Hepatocyte (in vitro differentiated cells): ENCODE data around the gene CLIC4.

Experiments used
- CTCF ChIP-seq: fragments of 200-600 bp; sonication (generic); IDR thresholded peaks from 2 replicates; pipeline ENCODE4 v1.5.1; 2016; ENCODE audit warnings: antibody characterized with exemption, mild to moderate bottlenecking; ENCODE audit not compliant: poor library complexity
- EZH2 ChIP-seq: fragments of 200-600 bp; sonication (generic); IDR thresholded peaks from 2 replicates; pipeline ENCODE4 v1.6.1; 2016; ENCODE audit warnings: antibody characterized with exemption, mild to moderate bottlenecking, borderline replicate concordance
- EZH2phosphoT487 ChIP-seq: fragments of 200-600 bp; sonication (generic); IDR thresholded peaks from one replicate; pipeline ENCODE4 v1.6.1; 2018; ENCODE audit warnings: antibody characterized with exemption, mild to moderate bottlenecking, low read depth, moderate library complexity; ENCODE audit not compliant: unreplicated experiment, severe bottlenecking

- TF ChIP-seq EZH2phosphoT487 (no peak), CTCF (no peak), EZH2 (no peak)
Measured at GRCh38 chr1:24726741-24727140, 18.5 kb upstream of the CLIC4 start.
